ENCODE measurements around the gene SFMBT2.
A peak's percentile ranks its signal among the peaks of the same experiment; 100 is the strongest.

DNA sequence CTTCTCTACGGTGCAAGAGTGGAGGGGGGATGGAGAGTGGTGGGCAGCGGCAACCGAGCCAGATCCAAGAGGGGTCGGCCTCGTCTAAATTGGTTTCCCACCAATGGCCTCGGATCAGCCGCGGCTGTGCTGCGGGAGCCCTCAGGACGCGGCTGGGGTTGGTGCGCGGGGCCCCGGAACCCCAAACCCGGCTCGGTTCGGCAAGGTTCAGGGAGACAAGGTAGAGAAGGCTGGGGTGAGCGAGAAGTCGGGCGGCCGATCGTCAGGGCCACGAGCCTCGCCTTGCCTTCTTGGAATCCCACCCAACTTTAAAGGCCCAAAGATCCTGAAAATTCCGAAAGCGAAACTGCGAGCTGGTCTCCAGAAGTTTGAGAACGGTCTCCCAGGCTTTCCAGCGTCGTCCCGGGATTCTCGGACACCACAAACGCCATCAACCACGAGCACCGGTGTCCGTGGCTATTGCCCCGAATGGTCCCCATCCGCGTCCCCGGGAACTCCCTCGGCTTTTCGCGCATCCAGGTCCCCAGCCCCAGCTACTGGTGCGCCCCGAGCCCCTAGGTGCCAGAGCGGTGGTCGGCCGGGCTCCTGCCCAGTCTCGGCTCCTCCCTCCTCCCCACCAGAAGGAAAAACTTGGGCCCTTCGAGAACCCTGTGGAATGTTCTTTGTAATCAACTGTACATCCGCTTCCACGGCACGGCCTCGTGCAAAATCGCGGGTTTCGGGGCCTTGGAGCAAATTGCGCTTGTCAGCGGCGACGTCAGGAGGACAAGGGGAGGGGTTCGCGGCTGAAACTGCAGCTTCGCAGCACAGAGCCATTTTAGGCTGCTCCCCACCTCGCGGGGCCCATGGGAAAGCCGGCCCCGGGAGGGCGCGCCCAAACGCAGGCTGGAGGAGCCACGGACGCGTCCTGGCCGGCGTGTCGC lies 3.2 kb downstream of the SFMBT2 start:
- TF ChIP-seq POLR2AphosphoS5 (IDR thresholded peaks at IDR 0.05) = peak in 1 of 2 donors; percentile 54
- TF ChIP-seq POLR2A (IDR thresholded peaks at IDR 0.05; ENCODE audit: low read depth) = no peak
- TF ChIP-seq, protein P1, sequence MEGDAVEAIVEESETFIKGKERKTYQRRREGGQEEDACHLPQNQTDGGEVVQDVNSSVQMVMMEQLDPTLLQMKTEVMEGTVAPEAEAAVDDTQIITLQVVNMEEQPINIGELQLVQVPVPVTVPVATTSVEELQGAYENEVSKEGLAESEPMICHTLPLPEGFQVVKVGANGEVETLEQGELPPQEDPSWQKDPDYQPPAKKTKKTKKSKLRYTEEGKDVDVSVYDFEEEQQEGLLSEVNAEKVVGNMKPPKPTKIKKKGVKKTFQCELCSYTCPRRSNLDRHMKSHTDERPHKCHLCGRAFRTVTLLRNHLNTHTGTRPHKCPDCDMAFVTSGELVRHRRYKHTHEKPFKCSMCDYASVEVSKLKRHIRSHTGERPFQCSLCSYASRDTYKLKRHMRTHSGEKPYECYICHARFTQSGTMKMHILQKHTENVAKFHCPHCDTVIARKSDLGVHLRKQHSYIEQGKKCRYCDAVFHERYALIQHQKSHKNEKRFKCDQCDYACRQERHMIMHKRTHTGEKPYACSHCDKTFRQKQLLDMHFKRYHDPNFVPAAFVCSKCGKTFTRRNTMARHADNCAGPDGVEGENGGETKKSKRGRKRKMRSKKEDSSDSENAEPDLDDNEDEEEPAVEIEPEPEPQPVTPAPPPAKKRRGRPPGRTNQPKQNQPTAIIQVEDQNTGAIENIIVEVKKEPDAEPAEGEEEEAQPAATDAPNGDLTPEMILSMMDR (IDR thresholded peaks at IDR 0.05) = no peak
- TF ChIP-seq EP300 (IDR thresholded peaks at IDR 0.05) = no peak

All from esophagus muscularis mucosa (tissue), 4 donors.